ENCODE data around the gene HOXA3. TPM values are rescaled to one million over a fixed set of nuclear protein-coding genes. Genes with fewer than 3 reads are reported as not detected.

HOXA3 gene
- total RNA-seq, 1 experiment from 2014 or later: 30.2 TPM

DNA sequence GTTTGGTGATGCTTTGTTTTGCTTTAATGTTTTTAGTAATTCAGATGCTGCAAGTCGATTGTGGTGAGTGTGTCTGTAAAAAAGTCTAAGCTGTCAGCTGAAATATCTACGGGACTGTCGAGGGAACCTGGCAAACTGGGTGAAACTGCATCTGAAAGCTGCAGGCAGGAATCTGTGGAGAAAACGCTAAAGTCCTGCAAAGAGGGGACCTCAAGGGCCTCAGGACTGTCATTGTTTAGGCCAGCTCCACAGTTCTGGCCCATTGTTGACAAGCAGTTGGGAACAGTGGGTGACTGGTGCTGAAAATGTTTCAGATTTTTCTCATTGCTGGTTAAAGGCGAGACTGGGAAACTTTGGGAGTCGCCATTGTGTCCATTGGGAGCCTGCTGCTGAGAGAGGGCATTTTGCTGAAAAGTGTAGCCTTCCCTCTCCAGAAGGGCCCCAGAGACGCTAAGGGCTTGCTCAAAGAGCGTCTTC lies 51.7 kb downstream of the HOXA3 start:
- ChIA-PET CTCF (no interaction called here), POLR2A (no interaction called here)
- no peak for TF ChIP-seq REST (IDR thresholded peaks at IDR 0.05; ENCODE audit: insufficient read depth in 1 of 2, low read depth in 2 of 2, low read length in 1 of 2)
- TF ChIP-seq SIN3A (IDR thresholded peaks at IDR 0.05; ENCODE audit: borderline replicate concordance, insufficient read depth, low read depth, low read length): 0 out of 2 replicates have a peak, but pooled peaks have one; percentile 67
- TF ChIP-seq TCF7L2 (IDR thresholded peaks at IDR 0.05; ENCODE audit: low read depth, low read length): no peak
- peak; percentile 22; the same call in 1 of the 2 replicates for TF ChIP-seq POLR2AphosphoS5 (IDR thresholded peaks at IDR 0.05; ENCODE audit: low read depth, low read length)
- Histone ChIP-seq H3K27ac (ENCODE audit: low read length) (peak overlapping the region; percentile 99), H3K4me1 (ENCODE audit: control insufficient read depth, insufficient read depth, low read length) (peaks cover 64% of the 10 kb centered on the region), H3K4me3 (ENCODE audit: low read depth in 2 of 2, low read length in 2 of 2) (peak overlapping the region in 1 of 2 experiments; percentile 0; a peak in 1 of 4 replicates), H3K36me3 (ENCODE audit: control insufficient read depth, insufficient read depth, low read length) (peaks cover 9% of the 10 kb centered on the region; the same call in 1 of the 2 replicates), H3K27me3 (ENCODE audit: control insufficient read depth, insufficient read depth, low read length) (no peaks in the 10 kb centered on the region), H3K9me3 (ENCODE audit: control insufficient read depth, insufficient read depth, low read depth, low read length) (no peaks in the 10 kb centered on the region)
- ATAC-seq (no peak), DNase-seq (ENCODE audit: low read depth, low spot score) (no peak)
- in situ Hi-C loops (cut with HindIII; ENCODE audit: low pct_unique_long_range_greater_than_20kb, low sequenced_read_pairs) (no loop called here), intact Hi-C loops (cut with micrococcal nuclease; ENCODE audit: unreplicated experiment) (no loop called here)
- no TSS peak for BruUV-seq (replicated peaks)

GRCh38 chr7:27099453-27100370 lies 52.7 kb downstream of the HOXA3 start:
- peak overlapping the region; percentile 85 to 93 for H3K4me3 ChIP-seq (ENCODE audit: low read depth in 2 of 2, low read length in 2 of 2)
- no TSS peak for BruUV-seq (replicated peaks)
- ChIA-PET CTCF (interaction anchor here (0.6 to 1.4 kb wide), 2 partner anchors 10 to 41 kb away, joined by 5 to 7 read pairs; no protein-coding TSS in a partner anchor), POLR2A (interaction anchor here (0.5 to 4.0 kb wide), 7 partner anchors 13 to 251 kb away, joined by 4 to 21 read pairs (median 7); no protein-coding TSS in a partner anchor)
- intact Hi-C loops (cut with micrococcal nuclease; ENCODE audit: unreplicated experiment) (loop anchor here (10.0 kb wide), 1 partner anchor 65 kb away; no protein-coding TSS in a partner anchor), in situ Hi-C loops (cut with HindIII; ENCODE audit: low pct_unique_long_range_greater_than_20kb, low sequenced_read_pairs) (no loop called here)
- no peak for ATAC-seq
- H3K9me3 ChIP-seq (ENCODE audit: control insufficient read depth, insufficient read depth, low read depth, low read length): no peaks in the 10 kb centered on the region
- peaks cover 55% of the 10 kb centered on the region for H3K4me1 ChIP-seq (ENCODE audit: control insufficient read depth, insufficient read depth, low read length)
- H3K36me3 ChIP-seq (ENCODE audit: control insufficient read depth, insufficient read depth, low read length): peaks cover 9% of the 10 kb centered on the region; the same call in 1 of the 2 replicates
- DNase-seq (ENCODE audit: low read depth, low spot score): no peak
- no peak for TF ChIP-seq REST (IDR thresholded peaks at IDR 0.05; ENCODE audit: insufficient read depth in 1 of 2, low read depth in 2 of 2, low read length in 1 of 2)
- TF ChIP-seq, protein P1, sequence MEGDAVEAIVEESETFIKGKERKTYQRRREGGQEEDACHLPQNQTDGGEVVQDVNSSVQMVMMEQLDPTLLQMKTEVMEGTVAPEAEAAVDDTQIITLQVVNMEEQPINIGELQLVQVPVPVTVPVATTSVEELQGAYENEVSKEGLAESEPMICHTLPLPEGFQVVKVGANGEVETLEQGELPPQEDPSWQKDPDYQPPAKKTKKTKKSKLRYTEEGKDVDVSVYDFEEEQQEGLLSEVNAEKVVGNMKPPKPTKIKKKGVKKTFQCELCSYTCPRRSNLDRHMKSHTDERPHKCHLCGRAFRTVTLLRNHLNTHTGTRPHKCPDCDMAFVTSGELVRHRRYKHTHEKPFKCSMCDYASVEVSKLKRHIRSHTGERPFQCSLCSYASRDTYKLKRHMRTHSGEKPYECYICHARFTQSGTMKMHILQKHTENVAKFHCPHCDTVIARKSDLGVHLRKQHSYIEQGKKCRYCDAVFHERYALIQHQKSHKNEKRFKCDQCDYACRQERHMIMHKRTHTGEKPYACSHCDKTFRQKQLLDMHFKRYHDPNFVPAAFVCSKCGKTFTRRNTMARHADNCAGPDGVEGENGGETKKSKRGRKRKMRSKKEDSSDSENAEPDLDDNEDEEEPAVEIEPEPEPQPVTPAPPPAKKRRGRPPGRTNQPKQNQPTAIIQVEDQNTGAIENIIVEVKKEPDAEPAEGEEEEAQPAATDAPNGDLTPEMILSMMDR (IDR thresholded peaks at IDR 0.05): no peak
- no peak for TF ChIP-seq TCF7L2 (IDR thresholded peaks at IDR 0.05; ENCODE audit: low read depth, low read length)
- no peak for TF ChIP-seq POLR2AphosphoS5 (IDR thresholded peaks at IDR 0.05; ENCODE audit: low read depth, low read length)
- no peak for TF ChIP-seq SIN3A (IDR thresholded peaks at IDR 0.05; ENCODE audit: borderline replicate concordance, insufficient read depth, low read depth, low read length)
- H3K27me3 ChIP-seq (ENCODE audit: control insufficient read depth, insufficient read depth, low read length): no peaks in the 10 kb centered on the region
- H3K27ac ChIP-seq (ENCODE audit: low read length): peak overlapping the region; percentile 99
